DND-41 (cell line): Measurements from ENCODE around the gene CACNA1H.

ENCODE experiments used
- ATAC-seq: fragments of 200-7000 bp; cut with Tn5 transposase; 3 replicates; pipeline ENCODE4 v1.9.1; 2021; ENCODE audit warnings: low read depth; ENCODE audit not compliant: insufficient read depth
- DNase-seq: peaks from one replicate; pipeline ENCODE4 v3.0.0-alpha.2; 2020
- H2AFZ ChIP-seq: 2 replicates; pipeline ENCODE4 v1.6.0; 2012; ENCODE audit warnings: low read depth, low read length
- H3K27ac ChIP-seq: 2 replicates; pipeline ENCODE4 v1.5.1; 2012; ENCODE audit warnings: low read length, inconsistent platforms
- H3K27me3 ChIP-seq: fragments of 200-600 bp; sonication (generic); 2 replicates; pipeline ENCODE4 v1.6.0; 2012; ENCODE audit warnings: low read length, mild to moderate bottlenecking, inconsistent platforms; ENCODE audit not compliant: insufficient read depth, poor library complexity
- H3K36me3 ChIP-seq: 2 replicates; pipeline ENCODE4 v1.5.1; 2012; ENCODE audit warnings: low read length, inconsistent platforms; ENCODE audit not compliant: insufficient read depth
- H3K4me1 ChIP-seq: 2 replicates; pipeline ENCODE4 v1.5.1; 2012; ENCODE audit warnings: mild to moderate bottlenecking, low read length; ENCODE audit not compliant: insufficient read depth
- H3K4me2 ChIP-seq: 2 replicates; pipeline ENCODE4 v1.6.0; 2012; ENCODE audit warnings: mild to moderate bottlenecking, moderate library complexity, low read length, inconsistent platforms; ENCODE audit not compliant: insufficient read depth
- H3K4me3 ChIP-seq, 2 experiments: fragments of 200-600 bp in 1 of 2; shearing (Covaris generic) in 1 of 2; 2 replicates each; pipeline ENCODE4 v1.5.1; 2012 to 2016; ENCODE audit warnings: inconsistent platforms in 2 of 2, low read length in 2 of 2, mild to moderate bottlenecking in 2 of 2, low read depth in 1 of 2, moderate library complexity in 1 of 2
- H3K79me2 ChIP-seq: 2 replicates; pipeline ENCODE4 v1.6.0; 2012; ENCODE audit warnings: low read length, inconsistent platforms; ENCODE audit not compliant: insufficient read depth
- H3K9ac ChIP-seq: 2 replicates; pipeline ENCODE4 v1.6.0; 2012; ENCODE audit warnings: low read depth, mild to moderate bottlenecking, inconsistent platforms, low read length, moderate library complexity
- H3K9me3 ChIP-seq: 2 replicates; pipeline ENCODE4 v1.5.1; 2012; ENCODE audit warnings: low read length, moderate library complexity, mild to moderate bottlenecking, inconsistent platforms; ENCODE audit not compliant: insufficient read depth, severe bottlenecking
- H4K20me1 ChIP-seq: 2 replicates; pipeline ENCODE4 v1.6.0; 2012; ENCODE audit warnings: low read length; ENCODE audit not compliant: insufficient read depth
- EZH2 ChIP-seq: IDR thresholded peaks from 3 replicates; pipeline ENCODE4 v1.6.1; 2012; ENCODE audit warnings: borderline replicate concordance, low read depth, mild to moderate bottlenecking, moderate library complexity, low read length, inconsistent platforms; ENCODE audit not compliant: severe bottlenecking
- TF ChIP-seq, protein P1 (sequence below): IDR thresholded peaks from 2 replicates; pipeline ENCODE4 v1.5.1; 2012; ENCODE audit warnings: borderline replicate concordance, low read length, moderate library complexity, mild to moderate bottlenecking; ENCODE audit not compliant: poor library complexity, severe bottlenecking; ENCODE audit errors: extremely low read depth

CACNA1H gene

DNA sequence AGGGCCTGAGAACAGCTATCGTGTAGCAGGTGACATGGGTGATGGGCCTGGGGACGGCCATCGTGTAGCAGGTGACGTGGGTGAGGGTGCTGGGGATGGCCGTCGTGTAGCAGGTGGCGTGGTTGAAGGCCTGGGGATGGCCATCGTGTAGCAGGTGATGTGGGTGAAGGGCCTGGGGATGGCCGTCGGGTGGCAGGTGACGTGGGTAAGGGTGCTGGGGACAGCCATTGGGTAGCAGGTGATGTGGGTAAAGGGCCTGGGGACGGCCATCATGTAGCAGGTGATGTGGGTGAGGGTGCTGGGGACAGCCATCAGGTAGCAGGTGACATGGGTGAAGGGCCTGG is 118.4 kb downstream of the CACNA1H start:
- H3K4me2 ChIP-seq = no peak overlapping the region
- H3K9ac ChIP-seq = no peak overlapping the region
- H3K9me3 ChIP-seq = no peaks in the 10 kb centered on the region
- no peak overlapping the region for H3K4me3 ChIP-seq
- H2AFZ ChIP-seq = no peak overlapping the region
- ATAC-seq (no peak), DNase-seq (no peak)
- H4K20me1 ChIP-seq = no peaks in the 10 kb centered on the region; the same call in 1 of the 2 replicates
- no peaks in the 10 kb centered on the region for H3K4me1 ChIP-seq
- H3K36me3 ChIP-seq = no peaks in the 10 kb centered on the region
- TF ChIP-seq, protein P1, sequence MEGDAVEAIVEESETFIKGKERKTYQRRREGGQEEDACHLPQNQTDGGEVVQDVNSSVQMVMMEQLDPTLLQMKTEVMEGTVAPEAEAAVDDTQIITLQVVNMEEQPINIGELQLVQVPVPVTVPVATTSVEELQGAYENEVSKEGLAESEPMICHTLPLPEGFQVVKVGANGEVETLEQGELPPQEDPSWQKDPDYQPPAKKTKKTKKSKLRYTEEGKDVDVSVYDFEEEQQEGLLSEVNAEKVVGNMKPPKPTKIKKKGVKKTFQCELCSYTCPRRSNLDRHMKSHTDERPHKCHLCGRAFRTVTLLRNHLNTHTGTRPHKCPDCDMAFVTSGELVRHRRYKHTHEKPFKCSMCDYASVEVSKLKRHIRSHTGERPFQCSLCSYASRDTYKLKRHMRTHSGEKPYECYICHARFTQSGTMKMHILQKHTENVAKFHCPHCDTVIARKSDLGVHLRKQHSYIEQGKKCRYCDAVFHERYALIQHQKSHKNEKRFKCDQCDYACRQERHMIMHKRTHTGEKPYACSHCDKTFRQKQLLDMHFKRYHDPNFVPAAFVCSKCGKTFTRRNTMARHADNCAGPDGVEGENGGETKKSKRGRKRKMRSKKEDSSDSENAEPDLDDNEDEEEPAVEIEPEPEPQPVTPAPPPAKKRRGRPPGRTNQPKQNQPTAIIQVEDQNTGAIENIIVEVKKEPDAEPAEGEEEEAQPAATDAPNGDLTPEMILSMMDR = no peak
- no peak for TF ChIP-seq EZH2
- no peaks in the 10 kb centered on the region for H3K79me2 ChIP-seq
- no peak overlapping the region for H3K27ac ChIP-seq
- H3K27me3 ChIP-seq = no peaks in the 10 kb centered on the region
